Coronary artery (tissue), 2 donors: ENCODE results near the gene RIT2.

Experiments used
- DNase-seq: peaks from one replicate; pipeline ENCODE4 v3.0.0-alpha.2; 2017; ENCODE audit warnings: low spot score
- H3K27ac ChIP-seq, 2 donors: fragments of 200-600 bp; sonication (generic); one replicate each; pipeline ENCODE4 v1.5.1; 2016 to 2019
- H3K4me3 ChIP-seq: fragments of 200-600 bp; sonication (generic); 2 replicates; pipeline ENCODE4 v1.5.1; 2016; ENCODE audit warnings: mild to moderate bottlenecking, moderate library complexity
- TF ChIP-seq, protein P1 (sequence below): fragments of 200-600 bp; sonication (generic); IDR thresholded peaks from one replicate; pipeline ENCODE4 v1.5.1; 2019; ENCODE audit warnings: antibody characterized with exemption

The RIT2 gene

DNA sequence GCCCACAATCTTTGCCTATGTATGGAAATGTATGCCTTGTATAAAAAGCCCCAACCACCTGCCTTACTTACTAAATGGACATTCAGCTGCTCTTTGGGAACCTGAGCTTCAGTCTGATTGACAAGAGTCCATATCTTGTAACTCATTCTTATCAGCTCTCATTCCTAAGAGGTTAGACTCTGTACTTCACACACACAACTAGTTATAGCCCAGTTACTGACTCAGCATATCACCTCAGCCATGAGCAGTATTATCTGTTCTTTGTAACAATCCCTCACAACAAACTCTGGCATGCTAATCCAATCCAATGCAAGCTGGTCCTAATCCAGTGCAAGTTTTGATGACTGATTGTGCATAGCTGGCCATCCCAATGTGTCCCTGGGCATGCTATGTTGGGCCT is 250.6 kb downstream of the RIT2 start:
- TF ChIP-seq, protein P1, sequence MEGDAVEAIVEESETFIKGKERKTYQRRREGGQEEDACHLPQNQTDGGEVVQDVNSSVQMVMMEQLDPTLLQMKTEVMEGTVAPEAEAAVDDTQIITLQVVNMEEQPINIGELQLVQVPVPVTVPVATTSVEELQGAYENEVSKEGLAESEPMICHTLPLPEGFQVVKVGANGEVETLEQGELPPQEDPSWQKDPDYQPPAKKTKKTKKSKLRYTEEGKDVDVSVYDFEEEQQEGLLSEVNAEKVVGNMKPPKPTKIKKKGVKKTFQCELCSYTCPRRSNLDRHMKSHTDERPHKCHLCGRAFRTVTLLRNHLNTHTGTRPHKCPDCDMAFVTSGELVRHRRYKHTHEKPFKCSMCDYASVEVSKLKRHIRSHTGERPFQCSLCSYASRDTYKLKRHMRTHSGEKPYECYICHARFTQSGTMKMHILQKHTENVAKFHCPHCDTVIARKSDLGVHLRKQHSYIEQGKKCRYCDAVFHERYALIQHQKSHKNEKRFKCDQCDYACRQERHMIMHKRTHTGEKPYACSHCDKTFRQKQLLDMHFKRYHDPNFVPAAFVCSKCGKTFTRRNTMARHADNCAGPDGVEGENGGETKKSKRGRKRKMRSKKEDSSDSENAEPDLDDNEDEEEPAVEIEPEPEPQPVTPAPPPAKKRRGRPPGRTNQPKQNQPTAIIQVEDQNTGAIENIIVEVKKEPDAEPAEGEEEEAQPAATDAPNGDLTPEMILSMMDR = no peak
- H3K27ac ChIP-seq = no peak overlapping the region
- no peak overlapping the region for H3K4me3 ChIP-seq
- DNase-seq = no peak

DNA sequence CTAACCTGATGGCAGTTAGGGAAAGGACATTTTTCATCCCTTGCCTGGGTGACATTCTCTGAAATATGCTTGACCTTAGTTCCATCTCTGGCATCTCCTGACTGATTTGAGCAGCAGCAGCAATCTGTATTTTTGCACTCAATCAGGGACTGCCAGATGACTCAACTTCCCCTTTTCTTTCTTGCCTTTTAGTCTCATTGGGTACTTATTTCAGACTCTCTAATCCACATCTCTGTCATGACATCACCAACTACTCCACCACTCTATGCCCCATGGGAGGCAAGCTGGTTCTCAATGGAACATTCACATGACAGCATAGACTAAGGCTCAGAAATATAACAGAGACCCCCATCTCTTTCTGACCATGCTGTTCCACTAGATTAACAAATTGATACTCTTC is 254.2 kb downstream of the RIT2 start:
- DNase-seq = no peak
- H3K4me3 ChIP-seq = no peak overlapping the region
- no peak overlapping the region for H3K27ac ChIP-seq
- TF ChIP-seq, protein P1 = no peak

DNA sequence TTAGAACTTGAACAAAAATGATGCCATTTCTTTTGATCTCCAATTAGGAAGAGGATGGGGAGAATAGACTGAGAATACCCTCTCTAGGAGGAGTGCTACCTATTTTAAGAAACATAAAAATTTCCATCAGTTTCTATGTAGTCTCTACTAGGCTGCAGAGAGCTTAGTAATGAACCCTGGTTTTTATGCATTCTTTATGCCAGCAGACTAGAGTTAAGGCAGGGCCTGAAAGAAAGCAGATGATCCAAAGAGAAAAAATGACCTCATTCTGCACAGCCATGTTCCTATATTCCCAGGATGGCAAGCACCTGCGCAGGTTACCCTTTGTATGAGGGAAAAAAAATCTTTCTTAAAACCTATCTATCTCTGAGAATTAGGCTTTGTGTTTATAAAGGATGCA is 254.9 kb downstream of the RIT2 start:
- no peak for DNase-seq
- Histone ChIP-seq H3K4me3 (no peak overlapping the region), H3K27ac (no peak overlapping the region)
- TF ChIP-seq, protein P1 = no peak

DNA sequence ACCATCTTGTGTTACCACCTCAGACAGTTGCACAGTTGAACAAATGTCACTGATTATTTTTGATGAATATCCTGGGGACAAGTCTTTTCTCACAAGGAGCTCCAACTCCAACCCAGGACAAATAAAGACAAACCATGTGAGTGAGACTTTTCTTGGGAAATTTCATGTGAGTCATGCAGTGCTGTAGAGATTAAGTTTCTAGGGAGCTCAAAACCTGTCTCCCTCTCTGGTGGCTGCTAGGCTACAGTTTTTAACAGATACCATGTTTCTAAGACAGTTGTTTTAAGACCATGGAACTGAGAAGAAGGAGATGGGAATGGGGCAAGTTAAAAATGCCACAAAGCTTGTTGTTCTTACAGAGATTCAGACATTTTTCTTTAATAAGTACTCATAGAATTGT is 255.5 kb downstream of the RIT2 start:
- H3K4me3 ChIP-seq = no peak overlapping the region
- TF ChIP-seq, protein P1 = no peak
- no peak overlapping the region for H3K27ac ChIP-seq
- no peak for DNase-seq

DNA sequence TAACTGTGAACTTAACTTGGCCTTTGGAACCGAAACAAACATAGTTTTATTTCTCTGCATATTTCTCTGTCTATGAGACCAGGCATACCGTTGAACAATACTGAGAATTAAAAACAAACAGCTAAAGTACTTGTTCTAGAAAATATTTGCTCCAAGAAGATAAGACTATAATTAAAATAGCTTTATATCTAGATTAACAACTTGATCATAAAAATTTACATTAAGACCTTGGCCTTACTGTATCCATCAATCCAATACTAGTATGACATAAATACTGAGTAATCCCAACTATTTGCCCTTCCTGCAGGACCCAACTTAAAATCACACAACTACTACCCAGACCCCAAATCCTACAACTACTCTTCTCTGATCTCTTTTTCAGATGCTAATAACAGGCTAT is 260.9 kb downstream of the RIT2 start:
- no peak overlapping the region for H3K4me3 ChIP-seq
- TF ChIP-seq, protein P1 = no peak
- H3K27ac ChIP-seq = no peak overlapping the region
- no peak for DNase-seq

DNA sequence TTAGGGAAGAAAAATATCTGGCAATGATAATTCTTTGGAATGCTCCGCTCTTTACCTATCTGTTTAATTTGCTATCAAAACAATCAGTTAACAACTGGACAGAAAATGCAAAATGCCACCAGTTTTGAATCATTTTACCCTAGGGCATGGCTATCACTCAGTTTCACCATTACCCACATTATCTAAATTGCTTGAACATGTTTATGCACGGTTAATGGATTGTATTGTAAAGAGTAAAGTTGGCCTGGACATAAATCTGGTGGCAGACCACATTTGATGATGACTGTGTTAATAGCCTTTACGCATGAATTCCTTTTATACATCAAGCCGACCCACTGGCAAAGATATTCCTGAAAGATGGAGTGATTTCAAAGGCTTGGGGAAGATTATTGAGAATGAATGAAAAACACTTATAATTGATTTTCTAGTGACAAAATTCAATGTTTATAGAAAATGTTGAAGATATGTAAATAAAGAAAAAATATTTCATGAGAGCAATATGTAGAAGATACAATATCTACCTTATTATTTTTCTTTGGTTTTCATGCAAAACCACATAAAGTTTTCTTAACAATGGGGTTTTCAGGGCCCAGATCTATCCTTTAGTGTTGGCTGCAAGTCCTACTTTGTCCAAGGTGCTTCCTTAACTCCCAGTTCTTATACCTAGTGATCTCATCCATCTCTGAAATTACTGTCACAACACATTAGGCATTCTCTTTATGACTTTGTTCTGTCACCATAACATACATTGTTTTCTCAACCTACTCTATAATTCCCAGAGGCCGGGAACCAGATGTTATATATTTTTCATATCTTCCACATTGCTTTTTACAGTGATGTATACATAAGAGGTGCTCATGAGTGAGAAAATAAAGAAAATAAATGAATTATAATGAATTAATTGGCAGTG is 265.1 kb downstream of the RIT2 start:
- no peak for DNase-seq
- Histone ChIP-seq H3K27ac (no peak overlapping the region), H3K4me3 (no peak overlapping the region)
- TF ChIP-seq, protein P1 = no peak

DNA sequence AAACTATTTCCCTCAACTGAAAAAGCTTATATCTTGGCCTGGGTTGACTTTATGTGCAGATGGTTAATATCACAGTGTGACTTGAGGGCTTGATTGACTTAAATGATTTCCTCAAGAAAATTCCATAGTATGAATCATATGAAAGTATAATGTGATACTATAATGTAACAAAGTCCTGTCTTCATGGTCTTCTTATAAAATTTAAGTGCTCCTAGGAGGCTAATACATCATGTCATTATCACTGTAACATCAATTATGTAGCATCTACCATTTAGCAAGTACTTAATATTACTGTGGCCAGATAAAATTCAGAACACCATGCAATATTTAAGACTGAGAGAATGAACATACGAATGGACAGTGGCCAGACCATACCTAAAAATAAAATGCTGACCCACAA is 276.1 kb downstream of the RIT2 start:
- TF ChIP-seq, protein P1 = no peak
- no peak overlapping the region for H3K4me3 ChIP-seq
- DNase-seq = no peak
- H3K27ac ChIP-seq = no peak overlapping the region
